ENCODE measurements around the gene IYD.
"Not testable (repeated sequence)": the region's sequence is repeated elsewhere in the genome, so short reads cannot be mapped to it uniquely, and the experiment has no call there.

The IYD gene

GRCh38 chr6:150352321-150353296, 16.2 kb upstream of the IYD start:
- no peak for DNase-seq

GRCh38 chr6:150353445-150353844, 15.4 kb upstream of the IYD start:
- no peak for DNase-seq

GRCh38 chr6:150354754-150355571, 13.8 kb upstream of the IYD start:
- DNase-seq, result no peak

GRCh38 chr6:150355932-150356331, 12.9 kb upstream of the IYD start:
- DNase-seq, result no peak

- peak; percentile 58 to 67 for DNase-seq
These were observed 6.9 kb upstream of the IYD start for GRCh38 chr6:150361876-150362275.

GRCh38 chr6:150363733-150364132, 5.1 kb upstream of the IYD start:
- DNase-seq, result no peak

GRCh38 chr6:150366118-150366778, 2.6 kb upstream of the IYD start:
- DNase-seq, result no peak

- DNase-seq, result no peak
These were observed 596 bp downstream of the IYD start for GRCh38 chr6:150369408-150369807.

GRCh38 chr6:150370112-150370511, 1.3 kb downstream of the IYD start:
- DNase-seq, result no peak

- no peak for DNase-seq
These were observed 2.5 kb downstream of the IYD start for GRCh38 chr6:150371356-150371755.

- no peak for DNase-seq
These were observed 3.2 kb downstream of the IYD start for GRCh38 chr6:150372051-150372450.

- DNase-seq, result no peak
These were observed 4.5 kb downstream of the IYD start for GRCh38 chr6:150373260-150373701.

GRCh38 chr6:150374346-150374745, 5.5 kb downstream of the IYD start:
- not testable (repeated sequence) for DNase-seq

GRCh38 chr6:150377211-150377781, 8.5 kb downstream of the IYD start:
- no peak for DNase-seq

GRCh38 chr6:150380256-150380655, 11.4 kb downstream of the IYD start:
- DNase-seq, result no peak

- DNase-seq, result no peak
These were observed 13.4 kb downstream of the IYD start for GRCh38 chr6:150382171-150382570.

- no peak for DNase-seq
These were observed 22.6 kb downstream of the IYD start for GRCh38 chr6:150391414-150391813.

GRCh38 chr6:150391890-150392289, 23.1 kb downstream of the IYD start:
- no peak for DNase-seq

- DNase-seq, result no peak
These were observed 23.8 kb downstream of the IYD start for GRCh38 chr6:150392452-150393220.

GRCh38 chr6:150394053-150394898, 25.5 kb downstream of the IYD start:
- DNase-seq, result no peak

GRCh38 chr6:150394899-150395295, 26.1 kb downstream of the IYD start:
- no peak for DNase-seq

Data from Kasumi-1 (cell line).